NOMO-1 treated with DMSO at 0.1 percent for 48 hours (cell line): ENCODE results near the gene CAMTA1.

Experiments
- DNase-seq: peaks from one replicate; lab custom pipeline; 2025; ENCODE audit not compliant: unreplicated experiment; lab: John Stamatoyannopoulos, UW

Gene CAMTA1

GRCh38 chr1:7648761-7649384 lies 863.6 kb downstream of the CAMTA1 start:
- peak; percentile 71 for DNase-seq

GRCh38 chr1:7650801-7651200 lies 865.5 kb downstream of the CAMTA1 start:
- no peak for DNase-seq

GRCh38 chr1:7651203-7651602 lies 865.9 kb downstream of the CAMTA1 start:
- no peak for DNase-seq

- DNase-seq = no peak
Measured at GRCh38 chr1:7652061-7652460, 866.8 kb downstream of the CAMTA1 start.

GRCh38 chr1:7652515-7653098 lies 867.4 kb downstream of the CAMTA1 start:
- DNase-seq = no peak

- no peak for DNase-seq
Measured at GRCh38 chr1:7654725-7655124, 869.5 kb downstream of the CAMTA1 start.

GRCh38 chr1:7655354-7655753 lies 870.1 kb downstream of the CAMTA1 start:
- no peak for DNase-seq

GRCh38 chr1:7656557-7657215 lies 871.4 kb downstream of the CAMTA1 start:
- DNase-seq = no peak

- no peak for DNase-seq
Measured at GRCh38 chr1:7657287-7658016, 872.2 kb downstream of the CAMTA1 start.

GRCh38 chr1:7658099-7658498 lies 872.8 kb downstream of the CAMTA1 start:
- DNase-seq = no peak

- no peak for DNase-seq
Measured at GRCh38 chr1:7659514-7659913, 874.3 kb downstream of the CAMTA1 start.

GRCh38 chr1:7663451-7664146 lies 878.3 kb downstream of the CAMTA1 start:
- DNase-seq = no peak

GRCh38 chr1:7664147-7664892 lies 879.1 kb downstream of the CAMTA1 start:
- no peak for DNase-seq

GRCh38 chr1:7664893-7665250 lies 879.6 kb downstream of the CAMTA1 start:
- no peak for DNase-seq

GRCh38 chr1:7666249-7666648 lies 881.0 kb downstream of the CAMTA1 start:
- DNase-seq = no peak

- no peak for DNase-seq
Measured at GRCh38 chr1:7667159-7667558, 881.9 kb downstream of the CAMTA1 start.

- peak; percentile 51 for DNase-seq
Measured at GRCh38 chr1:7667625-7668218, 882.5 kb downstream of the CAMTA1 start.

GRCh38 chr1:7669559-7670311 lies 884.5 kb downstream of the CAMTA1 start:
- peak; percentile 34 for DNase-seq

GRCh38 chr1:7670334-7671145 lies 885.3 kb downstream of the CAMTA1 start:
- no peak for DNase-seq
